NCI-H226 (cell line): ENCODE measurements around the gene ZNF385C.
A peak's percentile ranks its signal among the peaks of the same experiment; 100 is the strongest.

Source experiments
- DNase-seq: peaks from one replicate; pipeline ENCODE4 v3.0.0-alpha.2; 2015

Gene ZNF385C

GRCh38 chr17:42107124-42107523 is 8.9 kb upstream of the ZNF385C start:
- no peak for DNase-seq

GRCh38 chr17:42106009-42106408 is 7.7 kb upstream of the ZNF385C start:
- no peak for DNase-seq

- DNase-seq, result no peak
Measured at GRCh38 chr17:42104264-42104663, 6.0 kb upstream of the ZNF385C start.

GRCh38 chr17:42103221-42103954 is 5.1 kb upstream of the ZNF385C start:
- DNase-seq, result no peak

- DNase-seq, result peak; percentile 37
Measured at GRCh38 chr17:42101513-42102292, 3.4 kb upstream of the ZNF385C start.

- no peak for DNase-seq
Measured at GRCh38 chr17:42098730-42099399, 592 bp upstream of the ZNF385C start.

GRCh38 chr17:42096360-42097111 is 1.7 kb downstream of the ZNF385C start:
- DNase-seq, result no peak

GRCh38 chr17:42094375-42095069 is 3.8 kb downstream of the ZNF385C start:
- DNase-seq, result no peak

- no peak for DNase-seq
Measured at GRCh38 chr17:42092939-42093338, 5.3 kb downstream of the ZNF385C start.

- no peak for DNase-seq
Measured at GRCh38 chr17:42090964-42091790, 7.1 kb downstream of the ZNF385C start.

GRCh38 chr17:42088736-42089135 is 9.5 kb downstream of the ZNF385C start:
- no peak for DNase-seq

- no peak for DNase-seq
Measured at GRCh38 chr17:42087736-42088705, 10.3 kb downstream of the ZNF385C start.

GRCh38 chr17:42087042-42087701 is 11.1 kb downstream of the ZNF385C start:
- DNase-seq, result no peak

- DNase-seq, result no peak
Measured at GRCh38 chr17:42081516-42082129, 16.6 kb downstream of the ZNF385C start.

GRCh38 chr17:42079541-42079940 is 18.7 kb downstream of the ZNF385C start:
- no peak for DNase-seq

GRCh38 chr17:42078396-42079043 is 19.8 kb downstream of the ZNF385C start:
- DNase-seq, result no peak

GRCh38 chr17:42077755-42078154 is 20.5 kb downstream of the ZNF385C start:
- no peak for DNase-seq

- no peak for DNase-seq
Measured at GRCh38 chr17:42076797-42077559, 21.3 kb downstream of the ZNF385C start.
